H9 (cell line): Measurements from ENCODE around the gene TMCC3. TPM values are rescaled to one million over a fixed set of nuclear protein-coding genes. Genes with fewer than 3 reads are reported as not detected.

ENCODE experiments used
- DNase-seq: peaks from one replicate; pipeline ENCODE4 v3.0.0-alpha.2; 2017
- H2AFZ ChIP-seq: one replicate; pipeline ENCODE4 v1.6.1; 2013; ENCODE audit warnings: mild to moderate bottlenecking, low read length, control low read depth, moderate library complexity
- H2AK5ac ChIP-seq: 2 replicates; pipeline ENCODE4 v1.6.1; 2013; ENCODE audit warnings: low read length, control low read depth, mixed read lengths; ENCODE audit not compliant: insufficient read length
- H2BK120ac ChIP-seq: one replicate; pipeline ENCODE4 v1.6.1; 2013; ENCODE audit warnings: low read depth, mild to moderate bottlenecking, low read length, control low read depth, inconsistent platforms; ENCODE audit not compliant: poor library complexity, severe bottlenecking
- H2BK12ac ChIP-seq: 2 replicates; pipeline ENCODE4 v1.6.1; 2013; ENCODE audit warnings: low read length, control low read depth, mixed read lengths, low read depth; ENCODE audit not compliant: insufficient read length
- H2BK15ac ChIP-seq: 2 replicates; pipeline ENCODE4 v1.6.1; 2013; ENCODE audit warnings: low read depth, low read length, control low read depth
- H2BK20ac ChIP-seq: one replicate; pipeline ENCODE4 v1.6.1; 2013; ENCODE audit warnings: low read depth, mild to moderate bottlenecking, low read length, control low read depth, inconsistent platforms; ENCODE audit not compliant: poor library complexity, severe bottlenecking
- H2BK5ac ChIP-seq: 2 replicates; pipeline ENCODE4 v1.6.1; 2013; ENCODE audit warnings: low read length, control low read depth, mixed read lengths; ENCODE audit not compliant: insufficient read length
- H3K14ac ChIP-seq: 2 replicates; pipeline ENCODE4 v1.6.1; 2013; ENCODE audit warnings: low read length, control low read depth; ENCODE audit not compliant: insufficient read depth
- H3K18ac ChIP-seq: 2 replicates; pipeline ENCODE4 v1.6.1; 2013; ENCODE audit warnings: low read depth, mild to moderate bottlenecking, mixed read lengths, low read length, control low read depth; ENCODE audit not compliant: insufficient read length
- H3K23ac ChIP-seq: 2 replicates; pipeline ENCODE4 v1.6.1; 2013; ENCODE audit warnings: low read length, control low read depth, mixed read lengths, low read depth; ENCODE audit not compliant: insufficient read length
- H3K23me2 ChIP-seq: 2 replicates; pipeline ENCODE4 v1.6.1; 2013; ENCODE audit warnings: low read depth, mild to moderate bottlenecking, mixed read lengths, low read length, control low read depth; ENCODE audit not compliant: insufficient read length, poor library complexity, severe bottlenecking
- H3K27ac ChIP-seq: 2 replicates; pipeline ENCODE4 v1.5.1; 2013; ENCODE audit warnings: low read length, control low read depth, mixed read lengths, low read depth; ENCODE audit not compliant: insufficient read length
- H3K27me3 ChIP-seq: 2 replicates; pipeline ENCODE4 v1.6.1; 2013; ENCODE audit warnings: low read length, control low read depth, inconsistent platforms; ENCODE audit not compliant: insufficient read depth
- H3K4ac ChIP-seq: 2 replicates; pipeline ENCODE4 v1.6.1; 2013; ENCODE audit warnings: low read depth, mild to moderate bottlenecking, control low read depth, inconsistent platforms, low read length, moderate library complexity
- H3K4me1 ChIP-seq: 2 replicates; pipeline ENCODE4 v1.6.1; 2013; ENCODE audit warnings: low read length, control low read depth, inconsistent platforms; ENCODE audit not compliant: insufficient read depth
- H3K4me2 ChIP-seq: 2 replicates; pipeline ENCODE4 v1.6.1; 2013; ENCODE audit warnings: low read length, control low read depth, mixed read lengths; ENCODE audit not compliant: insufficient read length, insufficient read depth
- H3K56ac ChIP-seq: 2 replicates; pipeline ENCODE4 v1.6.1; 2013; ENCODE audit warnings: low read depth, mild to moderate bottlenecking, mixed read lengths, low read length, control low read depth; ENCODE audit not compliant: insufficient read length
- H3K79me1 ChIP-seq: 2 replicates; pipeline ENCODE4 v1.6.1; 2013; ENCODE audit warnings: low read depth, mild to moderate bottlenecking, moderate library complexity, low read length, control low read depth, inconsistent platforms; ENCODE audit not compliant: insufficient read depth, poor library complexity, severe bottlenecking
- H3K79me2 ChIP-seq: 2 replicates; pipeline ENCODE4 v1.6.1; 2013; ENCODE audit warnings: low read length, control low read depth, inconsistent platforms; ENCODE audit not compliant: insufficient read depth
- H3K9ac ChIP-seq: 2 replicates; pipeline ENCODE4 v1.6.1; 2013; ENCODE audit warnings: low read length, control low read depth, mixed read lengths; ENCODE audit not compliant: insufficient read length; ENCODE audit errors: extremely low read depth
- H3K9me3 ChIP-seq: one replicate; pipeline ENCODE4 v1.6.1; 2013; ENCODE audit warnings: low read depth, low read length, inconsistent platforms; ENCODE audit not compliant: control insufficient read depth
- H3T11ph ChIP-seq: one replicate; pipeline ENCODE4 v1.6.1; 2013; ENCODE audit warnings: mild to moderate bottlenecking, low read length, control low read depth, inconsistent platforms
- H4K20me1 ChIP-seq: one replicate; pipeline ENCODE4 v1.6.1; 2013; ENCODE audit not compliant: control insufficient read depth, insufficient read length, insufficient read depth
- H4K5ac ChIP-seq: 2 replicates; pipeline ENCODE4 v1.6.1; 2013; ENCODE audit warnings: low read depth, mild to moderate bottlenecking, mixed read lengths, low read length, control low read depth; ENCODE audit not compliant: insufficient read length
- H4K8ac ChIP-seq: replicated peaks from 2 replicates; pipeline ENCODE4 v1.6.1; 2013; ENCODE audit warnings: low read length, control low read depth, mixed read lengths, low read depth; ENCODE audit not compliant: insufficient read length
- H4K91ac ChIP-seq: 2 replicates; pipeline ENCODE4 v1.6.1; 2013; ENCODE audit warnings: low read depth, mild to moderate bottlenecking, moderate library complexity, mixed read lengths, low read length, control low read depth; ENCODE audit not compliant: insufficient read length
- H3K27ac Mint-ChIP-seq, 3 experiments: 2 replicates in 2 of 3; 3 replicates in 1 of 3; pipeline ENCODE4 v1.8.0; 2020 to 2021; ENCODE audit warnings: mixed read lengths in 3 of 3, mild to moderate bottlenecking in 1 of 3, moderate library complexity in 1 of 3
- H3K27me3 Mint-ChIP-seq: 2 replicates; pipeline ENCODE4 v1.8.0; 2021; ENCODE audit warnings: low read depth, mild to moderate bottlenecking, moderate library complexity, mixed read lengths
- H3K36me3 Mint-ChIP-seq, 3 experiments: 2 replicates in 2 of 3; 3 replicates in 1 of 3; pipeline ENCODE4 v1.8.0; 2020 to 2021; ENCODE audit warnings: low read depth in 3 of 3, mixed read lengths in 3 of 3; ENCODE audit not compliant: insufficient read depth in 1 of 3
- H3K4me1 Mint-ChIP-seq, 2 experiments: 2 replicates each; pipeline ENCODE4 v1.8.0; 2020; ENCODE audit warnings: mixed read lengths in 2 of 2
- H3K4me3 Mint-ChIP-seq, 2 experiments: 2 replicates in 1 of 2; 3 replicates in 1 of 2; pipeline ENCODE4 v1.8.0; 2020 to 2021; ENCODE audit warnings: mild to moderate bottlenecking in 2 of 2, mixed read lengths in 2 of 2, moderate library complexity in 1 of 2
- H3K9me3 Mint-ChIP-seq, 2 experiments: 2 replicates in 1 of 2; 3 replicates in 1 of 2; pipeline ENCODE4 v1.8.0; 2020; ENCODE audit warnings: mild to moderate bottlenecking in 2 of 2, mixed read lengths in 2 of 2, moderate library complexity in 1 of 2
- WGBS: extraction: QIAGEN DNeasy Blood & Tissue Kit; methylation state at CpG from one replicate; pipeline ENCODE4 v1.1.7; 2013; ENCODE audit warnings: missing lambda C conversion rate, low lambda C conversion rate, mixed read lengths; ENCODE audit not compliant: insufficient read length; ENCODE audit errors: extremely low coverage; 5-methylcytosine and 5-hydroxymethylcytosine counted together
- total RNA-seq: library from RNA; stranded (reverse); gene quantifications from 2 replicates; pipeline ENCODE4 v1.2.1, GENCODE V29; 2021
- TF ChIP-seq, protein P1 (sequence below): fragments of 200-600 bp; sonication (generic); conservative IDR thresholded peaks from 3 replicates; pipeline ENCODE4 v1.8.0; 2021; ENCODE audit warnings: antibody characterized with exemption, mild to moderate bottlenecking

The TMCC3 gene
- total RNA-seq, 1 experiment from 2014 or later, result 0.87 TPM

DNA sequence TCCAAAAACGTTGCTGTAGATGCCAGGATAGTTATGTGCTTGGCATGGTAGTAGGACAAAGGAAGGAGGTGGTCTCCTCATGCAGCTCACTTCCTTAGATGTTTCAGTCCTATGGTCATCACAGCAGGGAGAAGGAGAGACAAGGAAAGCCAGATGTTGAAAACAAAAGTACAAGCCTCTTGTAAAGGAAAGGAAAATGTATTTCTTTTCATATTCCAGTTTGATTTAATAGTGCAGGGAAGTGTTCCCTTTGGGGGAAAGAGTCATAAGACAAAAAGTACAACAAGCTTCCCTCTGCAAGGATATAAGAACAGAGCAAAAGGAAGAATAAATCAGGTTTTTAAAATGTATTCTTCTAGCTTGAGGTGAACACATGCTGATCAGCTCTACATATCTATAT is 8.6 kb upstream of the TMCC3 start:
- Histone ChIP-seq H3K9me3 (no peaks in the 10 kb centered on the region), H3K27ac (no peak overlapping the region), H4K8ac (no peak overlapping the region), H2BK120ac (no peak overlapping the region), H3K9ac (no peak overlapping the region), H3K14ac (no peak overlapping the region), H4K20me1 (no peaks in the 10 kb centered on the region), H3K56ac (no peak overlapping the region), H4K91ac (no peak overlapping the region), H2BK20ac (no peak overlapping the region), H3K4ac (no peak overlapping the region), H2BK12ac (no peak overlapping the region), H3K18ac (no peak overlapping the region), H2BK5ac (no peak overlapping the region), H2AFZ (no peak overlapping the region), H3K79me2 (no peaks in the 10 kb centered on the region; the same call in 1 of the 2 replicates), H3K27me3 (no peaks in the 10 kb centered on the region), H2AK5ac (no peak overlapping the region), H3K23ac (no peak overlapping the region), H3K4me1 (peaks cover 3% of the 10 kb centered on the region; the same call in 1 of the 2 replicates), H4K5ac (no peak overlapping the region), H3K4me2 (no peak overlapping the region), H3T11ph (no peak overlapping the region), H2BK15ac (no peak overlapping the region), H3K79me1 (no peaks in the 10 kb centered on the region), H3K23me2 (no peaks in the 10 kb centered on the region)
- Mint-ChIP-seq H3K27me3 (no peaks in the 10 kb centered on the region; the same call in 1 of the 2 replicates), H3K4me1 (peaks cover 4 to 11% of the 10 kb centered on the region in 2 experiments), H3K9me3 (no peaks in the 10 kb centered on the region), H3K27ac (no peak overlapping the region), H3K4me3 (no peak overlapping the region), H3K36me3 (no peaks in the 10 kb centered on the region)
- TF ChIP-seq, protein P1, sequence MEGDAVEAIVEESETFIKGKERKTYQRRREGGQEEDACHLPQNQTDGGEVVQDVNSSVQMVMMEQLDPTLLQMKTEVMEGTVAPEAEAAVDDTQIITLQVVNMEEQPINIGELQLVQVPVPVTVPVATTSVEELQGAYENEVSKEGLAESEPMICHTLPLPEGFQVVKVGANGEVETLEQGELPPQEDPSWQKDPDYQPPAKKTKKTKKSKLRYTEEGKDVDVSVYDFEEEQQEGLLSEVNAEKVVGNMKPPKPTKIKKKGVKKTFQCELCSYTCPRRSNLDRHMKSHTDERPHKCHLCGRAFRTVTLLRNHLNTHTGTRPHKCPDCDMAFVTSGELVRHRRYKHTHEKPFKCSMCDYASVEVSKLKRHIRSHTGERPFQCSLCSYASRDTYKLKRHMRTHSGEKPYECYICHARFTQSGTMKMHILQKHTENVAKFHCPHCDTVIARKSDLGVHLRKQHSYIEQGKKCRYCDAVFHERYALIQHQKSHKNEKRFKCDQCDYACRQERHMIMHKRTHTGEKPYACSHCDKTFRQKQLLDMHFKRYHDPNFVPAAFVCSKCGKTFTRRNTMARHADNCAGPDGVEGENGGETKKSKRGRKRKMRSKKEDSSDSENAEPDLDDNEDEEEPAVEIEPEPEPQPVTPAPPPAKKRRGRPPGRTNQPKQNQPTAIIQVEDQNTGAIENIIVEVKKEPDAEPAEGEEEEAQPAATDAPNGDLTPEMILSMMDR, result no peak
- DNase-seq, result no peak
- no CpG with 5 or more reads among the region's 1 CpG for WGBS
